DOHH2 (cell line): ENCODE results near the gene MRPS21.
A peak's percentile ranks its signal among the peaks of the same experiment; 100 is the strongest.

Source experiments
- H3F3A ChIP-seq: fragments of 200-600 bp; sonication (generic), shearing (Covaris generic); 2 replicates; pipeline ENCODE4 v1.6.0; 2016; ENCODE audit warnings: antibody characterized with exemption, mild to moderate bottlenecking; ENCODE audit not compliant: control insufficient read depth, insufficient read depth
- H3K27ac ChIP-seq: fragments of 200-600 bp; sonication (generic); 2 replicates; pipeline ENCODE4 v1.5.1; 2014; ENCODE audit warnings: low read depth, mild to moderate bottlenecking, low read length, moderate library complexity
- H3K27me3 ChIP-seq: fragments of 200-600 bp; sonication (generic); 2 replicates; pipeline ENCODE4 v1.6.1; 2014; ENCODE audit warnings: mild to moderate bottlenecking, low read length, mixed read lengths; ENCODE audit not compliant: control insufficient read depth
- H3K36me3 ChIP-seq: fragments of 200-600 bp; sonication (generic); 2 replicates; pipeline ENCODE4 v1.6.1; 2014; ENCODE audit warnings: mild to moderate bottlenecking, low read length, moderate library complexity, mixed read lengths; ENCODE audit not compliant: control insufficient read depth
- H3K4me1 ChIP-seq: fragments of 200-600 bp; sonication (generic); 2 replicates; pipeline ENCODE4 v1.6.1; 2014; ENCODE audit warnings: mild to moderate bottlenecking, low read length, mixed read lengths; ENCODE audit not compliant: control insufficient read depth
- H3K4me2 ChIP-seq: fragments of 200-600 bp; sonication (generic); 2 replicates; pipeline ENCODE4 v1.6.0; 2014; ENCODE audit warnings: mild to moderate bottlenecking, low read length, moderate library complexity
- H3K4me3 ChIP-seq: fragments of 200-600 bp; sonication (generic); 2 replicates; pipeline ENCODE4 v1.5.1; 2014; ENCODE audit warnings: mild to moderate bottlenecking, low read length, mixed read lengths
- H3K79me2 ChIP-seq: fragments of 200-600 bp; sonication (generic); 2 replicates; pipeline ENCODE4 v1.6.1; 2014; ENCODE audit warnings: mild to moderate bottlenecking, low read length, mixed read lengths; ENCODE audit not compliant: control insufficient read depth
- H3K9me2 ChIP-seq: fragments of 200-600 bp; sonication (generic); replicated peaks from 2 replicates; pipeline ENCODE4 v1.6.1; 2014; ENCODE audit warnings: mild to moderate bottlenecking, low read length, mixed read lengths; ENCODE audit not compliant: control insufficient read depth
- H3K9me3 ChIP-seq: fragments of 200-600 bp; sonication (generic); 2 replicates; pipeline ENCODE4 v1.6.1; 2014; ENCODE audit warnings: antibody characterized with exemption, low read length, mixed read lengths; ENCODE audit not compliant: control insufficient read depth, insufficient read depth
- H4K20me1 ChIP-seq: fragments of 200-600 bp; sonication (generic); 2 replicates; pipeline ENCODE4 v1.6.0; 2014; ENCODE audit warnings: low read depth, mild to moderate bottlenecking, antibody characterized with exemption, low read length, moderate library complexity; ENCODE audit not compliant: control insufficient read depth, insufficient read depth
- EZH2phosphoT487 ChIP-seq: fragments of 200-600 bp; sonication (generic); IDR thresholded peaks from 2 replicates; pipeline ENCODE4 v1.6.1; 2017; ENCODE audit warnings: borderline replicate concordance, mild to moderate bottlenecking, antibody characterized with exemption, low read length, moderate library complexity, mixed read lengths
- TF ChIP-seq, protein P1 (sequence below): fragments of 200-600 bp; sonication (generic); IDR thresholded peaks from one replicate; pipeline ENCODE4 v1.5.1; 2014; ENCODE audit warnings: antibody characterized with exemption, mild to moderate bottlenecking, low read depth, low read length; ENCODE audit not compliant: poor library complexity, severe bottlenecking

The MRPS21 gene

DNA sequence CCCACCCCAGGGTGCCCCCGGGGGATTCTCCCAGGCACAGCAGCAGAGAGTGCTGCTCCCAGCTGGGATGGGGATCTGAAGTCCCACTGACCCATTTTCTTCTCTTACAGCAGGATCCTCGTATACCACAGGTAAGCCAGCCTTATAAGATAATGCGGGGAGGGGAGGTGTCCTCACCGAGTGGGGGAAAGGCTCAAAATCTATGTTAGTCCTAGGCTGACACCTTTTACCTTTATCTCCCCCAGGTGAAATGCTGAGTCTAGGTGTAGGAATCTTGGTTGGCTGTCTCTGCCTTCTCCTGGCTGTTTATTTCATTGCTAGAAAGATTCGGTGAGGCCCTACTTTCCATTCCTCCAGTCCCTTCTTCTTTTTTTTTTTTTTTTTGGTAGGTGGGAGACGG, 30.1 kb upstream of the MRPS21 start:
- H3K79me2 ChIP-seq: peaks cover 25% of the 10 kb centered on the region
- H3K4me3 ChIP-seq: no peak overlapping the region
- no peak overlapping the region for H3K4me2 ChIP-seq
- peaks cover 35% of the 10 kb centered on the region for H3K36me3 ChIP-seq
- H3K9me2 ChIP-seq: no peaks in the 10 kb centered on the region
- H4K20me1 ChIP-seq: peaks cover 4% of the 10 kb centered on the region; the same call in 1 of the 2 replicates
- peaks cover 14% of the 10 kb centered on the region for H3K27me3 ChIP-seq
- no peaks in the 10 kb centered on the region for H3K9me3 ChIP-seq
- TF ChIP-seq, protein P1, sequence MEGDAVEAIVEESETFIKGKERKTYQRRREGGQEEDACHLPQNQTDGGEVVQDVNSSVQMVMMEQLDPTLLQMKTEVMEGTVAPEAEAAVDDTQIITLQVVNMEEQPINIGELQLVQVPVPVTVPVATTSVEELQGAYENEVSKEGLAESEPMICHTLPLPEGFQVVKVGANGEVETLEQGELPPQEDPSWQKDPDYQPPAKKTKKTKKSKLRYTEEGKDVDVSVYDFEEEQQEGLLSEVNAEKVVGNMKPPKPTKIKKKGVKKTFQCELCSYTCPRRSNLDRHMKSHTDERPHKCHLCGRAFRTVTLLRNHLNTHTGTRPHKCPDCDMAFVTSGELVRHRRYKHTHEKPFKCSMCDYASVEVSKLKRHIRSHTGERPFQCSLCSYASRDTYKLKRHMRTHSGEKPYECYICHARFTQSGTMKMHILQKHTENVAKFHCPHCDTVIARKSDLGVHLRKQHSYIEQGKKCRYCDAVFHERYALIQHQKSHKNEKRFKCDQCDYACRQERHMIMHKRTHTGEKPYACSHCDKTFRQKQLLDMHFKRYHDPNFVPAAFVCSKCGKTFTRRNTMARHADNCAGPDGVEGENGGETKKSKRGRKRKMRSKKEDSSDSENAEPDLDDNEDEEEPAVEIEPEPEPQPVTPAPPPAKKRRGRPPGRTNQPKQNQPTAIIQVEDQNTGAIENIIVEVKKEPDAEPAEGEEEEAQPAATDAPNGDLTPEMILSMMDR: no peak
- TF ChIP-seq EZH2phosphoT487: no peak
- peaks cover 4% of the 10 kb centered on the region for H3F3A ChIP-seq
- peaks cover 35% of the 10 kb centered on the region for H3K4me1 ChIP-seq
- H3K27ac ChIP-seq: no peak overlapping the region

DNA sequence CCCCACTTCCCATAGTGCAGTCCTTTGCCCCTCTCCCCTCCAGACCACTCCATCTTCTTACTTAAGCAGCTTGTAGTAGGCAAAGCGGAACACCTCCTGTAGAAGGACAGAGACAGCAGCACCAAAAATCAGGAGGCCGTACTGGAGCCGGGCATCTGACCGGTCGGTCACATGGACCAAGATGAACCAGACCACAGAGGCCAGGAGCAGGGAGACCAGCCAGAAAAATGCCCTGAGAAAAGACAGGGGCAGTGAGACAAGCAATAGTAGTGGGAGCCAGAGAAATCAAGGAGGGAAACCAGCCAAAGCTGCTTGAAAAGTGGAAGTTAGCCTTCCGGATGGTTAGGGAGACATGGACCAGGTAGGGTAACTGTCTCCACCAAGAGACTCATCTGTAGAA, 25.8 kb upstream of the MRPS21 start:
- Histone ChIP-seq H3K4me3 (peak overlapping the region; percentile 83), H3K27me3 (no peaks in the 10 kb centered on the region), H3K4me1 (peaks cover 42% of the 10 kb centered on the region), H4K20me1 (peaks cover 4% of the 10 kb centered on the region; the same call in 1 of the 2 replicates), H3K9me2 (no peaks in the 10 kb centered on the region), H3K36me3 (peaks cover 37% of the 10 kb centered on the region), H3K27ac (no peak overlapping the region), H3F3A (peaks cover 4% of the 10 kb centered on the region), H3K9me3 (no peaks in the 10 kb centered on the region), H3K79me2 (peaks cover 28% of the 10 kb centered on the region), H3K4me2 (peak overlapping the region; percentile 77)
- TF ChIP-seq EZH2phosphoT487: no peak
- TF ChIP-seq, protein P1: no peak

DNA sequence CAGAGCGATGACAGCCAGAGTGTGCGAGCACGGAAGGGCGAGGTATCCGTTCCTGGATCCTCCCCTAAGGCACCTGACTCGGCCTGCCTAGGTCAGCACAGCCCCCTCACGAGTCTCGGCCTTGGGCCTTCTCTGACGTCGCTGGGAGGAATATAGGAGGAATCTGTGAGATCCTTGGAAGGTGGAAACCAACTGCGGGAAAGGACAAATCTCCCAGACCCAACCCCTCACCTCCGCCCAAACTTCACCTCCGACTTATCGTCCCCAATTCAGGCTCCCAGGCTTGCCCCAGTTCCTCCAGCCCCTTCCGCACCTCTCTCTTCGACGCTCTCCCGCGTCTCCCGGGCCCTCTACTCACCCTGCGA, 25.3 kb upstream of the MRPS21 start:
- Histone ChIP-seq H3K36me3 (peaks cover 37% of the 10 kb centered on the region), H3K4me3 (peak overlapping the region; percentile 83), H3K27ac (peak overlapping the region; percentile 52), H3K9me2 (no peaks in the 10 kb centered on the region), H3K4me1 (peaks cover 42% of the 10 kb centered on the region), H4K20me1 (peaks cover 4% of the 10 kb centered on the region; the same call in 1 of the 2 replicates), H3K27me3 (no peaks in the 10 kb centered on the region), H3K4me2 (peak overlapping the region; percentile 77), H3K9me3 (no peaks in the 10 kb centered on the region), H3K79me2 (peaks cover 28% of the 10 kb centered on the region), H3F3A (peaks cover under 1% of the 10 kb centered on the region)
- TF ChIP-seq, protein P1: no peak
- TF ChIP-seq EZH2phosphoT487: no peak
